Measurements from ENCODE around the gene GOLGA8B.
"Not testable (repeated sequence)": the region's sequence is repeated elsewhere in the genome, so short reads cannot be mapped to it uniquely, and the experiment has no call there.

Gene GOLGA8B

GRCh38 chr15:34597316-34597715 lies 13.9 kb upstream of the GOLGA8B start:
- no peak for DNase-seq

GRCh38 chr15:34594361-34594760 lies 10.9 kb upstream of the GOLGA8B start:
- DNase-seq = no peak

GRCh38 chr15:34591306-34591705 lies 7.9 kb upstream of the GOLGA8B start:
- no peak for DNase-seq

GRCh38 chr15:34588046-34588674 lies 4.7 kb upstream of the GOLGA8B start:
- DNase-seq = peak; percentile 28

GRCh38 chr15:34585966-34586365 lies 2.5 kb upstream of the GOLGA8B start:
- not testable (repeated sequence) for DNase-seq

- no peak for DNase-seq
Measured at GRCh38 chr15:34584996-34585395, 1.5 kb upstream of the GOLGA8B start.

GRCh38 chr15:34584330-34584668 lies 848 bp upstream of the GOLGA8B start:
- DNase-seq = no peak

- DNase-seq = peak; percentile 22
Measured at GRCh38 chr15:34582461-34583371, 735 bp downstream of the GOLGA8B start.

GRCh38 chr15:34581687-34582460 lies 1.6 kb downstream of the GOLGA8B start:
- not testable (repeated sequence) for DNase-seq

GRCh38 chr15:34581043-34581365 lies 2.4 kb downstream of the GOLGA8B start:
- no peak for DNase-seq

GRCh38 chr15:34580251-34581042 lies 3.0 kb downstream of the GOLGA8B start:
- not testable (repeated sequence) for DNase-seq

- DNase-seq = no peak
Measured at GRCh38 chr15:34578283-34578674, 5.2 kb downstream of the GOLGA8B start.

- DNase-seq = not testable (repeated sequence)
Measured at GRCh38 chr15:34577658-34578282, 5.7 kb downstream of the GOLGA8B start.

- not testable (repeated sequence) for DNase-seq
Measured at GRCh38 chr15:34575035-34575434, 8.4 kb downstream of the GOLGA8B start.

- DNase-seq = not testable (repeated sequence)
Measured at GRCh38 chr15:34572921-34573320, 10.5 kb downstream of the GOLGA8B start.

- not testable (repeated sequence) for DNase-seq
Measured at GRCh38 chr15:34572019-34572641, 11.3 kb downstream of the GOLGA8B start.

- DNase-seq = not testable (repeated sequence)
Measured at GRCh38 chr15:34569670-34570396, 13.6 kb downstream of the GOLGA8B start.

GRCh38 chr15:34567174-34567573 lies 16.3 kb downstream of the GOLGA8B start:
- DNase-seq = not testable (repeated sequence)

- not testable (repeated sequence) for DNase-seq
Measured at GRCh38 chr15:34564711-34565110, 18.7 kb downstream of the GOLGA8B start.

GRCh38 chr15:34560814-34561213 lies 22.6 kb downstream of the GOLGA8B start:
- DNase-seq = not testable (repeated sequence)

- DNase-seq = not testable (repeated sequence)
Measured at GRCh38 chr15:34559764-34560163, 23.7 kb downstream of the GOLGA8B start.

Data from effector CD8-positive, alpha-beta T cell (primary cell).